ENCODE results near the gene TWNK. TPM values are rescaled to one million over a fixed set of nuclear protein-coding genes. Genes with fewer than 3 reads are reported as not detected.

TWNK gene
- polyA plus RNA-seq, 2 of the 4 experiments (the other 2 are of a cell fraction), result 21.1 to 34.7 TPM

GRCh38 chr10:101043363-101043707 lies 56.0 kb downstream of the TWNK start:
- 47% methylated on average over 2 of the region's 2 CpGs for WGBS (ENCODE audit: missing lambda C conversion rate)
- no peak for DNase-seq (ENCODE audit: low read depth in 1 of 2, low spot score in 1 of 2)
- ATAC-seq, result peak in 1 of 2 experiments; percentile 1; a peak in 3 of 6 replicates
- FAIRE-seq, result no peak
- peak overlapping the region; percentile 78 for H3K4me2 ChIP-seq
- H3K27ac ChIP-seq, result peak overlapping the region; percentile 83 to 93
- peak overlapping the region; percentile 47 for H3K4me3 ChIP-seq
- H3K4me1 ChIP-seq, result peaks cover 24% of the 10 kb centered on the region
- ChIA-PET CTCF (interaction anchor here (0.6 to 59.3 kb wide), 12 partner anchors 10 to 527 kb away, joined by 3 to 2364 read pairs (median 7); partner anchors contain the start of genes KAZALD1, LZTS2, PDZD7 and SFXN3), POLR2A (interaction anchor here (0.5 to 3.4 kb wide), 12 partner anchors 9 to 170 kb away, joined by 3 to 39 read pairs (median 4); partner anchors contain the start of genes KAZALD1, PDZD7 and SFXN3)
- no peaks in the 10 kb centered on the region for H3K9me3 ChIP-seq
- no peak for TF ChIP-seq EHMT2 (IDR thresholded peaks at IDR 0.05; ENCODE audit: low read depth)
- no peak for TF ChIP-seq ZFP36 (IDR thresholded peaks at IDR 0.05; ENCODE audit: borderline replicate concordance, partially characterized antibody)
- TF ChIP-seq JUN (IDR thresholded peaks at IDR 0.05), result 0 out of 5 replicates have a peak, but pooled peaks of 1 of the 2 experiments have one; percentile 28

Small RNA genes lying within 50 kb of the gene (small RNA-seq; reads per million reads assigned to genes)
- 0 to 0.97 (median 0) reads per million in 6 experiments for gene MIR608

Other genes with a start within 250 kb of the TWNK start
- gene PAX2, start 242.0 kb upstream of the TWNK start, polyA plus RNA-seq (2011; rRNA removed), result 0.05 and 0.06 TPM in 2 replicates
- gene PAX2, start 242.0 kb upstream of the TWNK start, polyA plus RNA-seq (2017; fragmentation: RNase III; extraction: RNeasy Plus Mini Kit Qiagen cat#74134 plus additional on column Dnase treatment), result 0.18 to 0.21 TPM (median 0.21 TPM) in 3 replicates
- 12.4 and 16.6 TPM in 2 replicates for gene SLF2, start 74.6 kb upstream of the TWNK start, polyA plus RNA-seq (2011; rRNA removed)
- gene SLF2, start 74.6 kb upstream of the TWNK start, polyA plus RNA-seq (2017; fragmentation: RNase III; extraction: RNeasy Plus Mini Kit Qiagen cat#74134 plus additional on column Dnase treatment), result 12.3 to 13.6 TPM (median 13.0 TPM) in 3 replicates
- 17.4 and 31.1 TPM in 2 replicates for gene SEMA4G, start 18.0 kb upstream of the TWNK start, polyA plus RNA-seq (2011; rRNA removed)
- 10.2 to 13.5 TPM (median 13.3 TPM) in 3 replicates for gene SEMA4G, start 18.0 kb upstream of the TWNK start, polyA plus RNA-seq (2017; fragmentation: RNase III; extraction: RNeasy Plus Mini Kit Qiagen cat#74134 plus additional on column Dnase treatment)
- gene MRPL43, start within 50 bp of the TWNK start, polyA plus RNA-seq (2011; rRNA removed), result 76.3 and 77.4 TPM in 2 replicates
- 82.2 to 86.7 TPM (median 83.4 TPM) in 3 replicates for gene MRPL43, start within 50 bp of the TWNK start, polyA plus RNA-seq (2017; fragmentation: RNase III; extraction: RNeasy Plus Mini Kit Qiagen cat#74134 plus additional on column Dnase treatment)
- 13.8 and 15.7 TPM in 2 replicates for gene LZTS2, start 12.3 kb downstream of the TWNK start, polyA plus RNA-seq (2011; rRNA removed)
- 23.8 to 35.5 TPM (median 34.0 TPM) in 3 replicates for gene LZTS2, start 12.3 kb downstream of the TWNK start, polyA plus RNA-seq (2017; fragmentation: RNase III; extraction: RNeasy Plus Mini Kit Qiagen cat#74134 plus additional on column Dnase treatment)
- 0.20 and 0.21 TPM in 2 replicates for gene PDZD7, start 43.6 kb downstream of the TWNK start, polyA plus RNA-seq (2011; rRNA removed)
- 0.56 to 0.79 TPM (median 0.63 TPM) in 3 replicates for gene PDZD7, start 43.6 kb downstream of the TWNK start, polyA plus RNA-seq (2017; fragmentation: RNase III; extraction: RNeasy Plus Mini Kit Qiagen cat#74134 plus additional on column Dnase treatment)
- 33.7 and 42.1 TPM in 2 replicates for gene SFXN3, start 43.7 kb downstream of the TWNK start, polyA plus RNA-seq (2011; rRNA removed)
- 26.3 to 27.6 TPM (median 26.4 TPM) in 3 replicates for gene SFXN3, start 43.7 kb downstream of the TWNK start, polyA plus RNA-seq (2017; fragmentation: RNase III; extraction: RNeasy Plus Mini Kit Qiagen cat#74134 plus additional on column Dnase treatment)
- gene KAZALD1, start 74.4 kb downstream of the TWNK start, polyA plus RNA-seq (2011; rRNA removed), result 4.5 and 5.1 TPM in 2 replicates
- gene KAZALD1, start 74.4 kb downstream of the TWNK start, polyA plus RNA-seq (2017; fragmentation: RNase III; extraction: RNeasy Plus Mini Kit Qiagen cat#74134 plus additional on column Dnase treatment), result 2.5 to 4.3 TPM (median 2.9 TPM) in 3 replicates
- gene TLX1, start 143.8 kb downstream of the TWNK start, polyA plus RNA-seq (2011; rRNA removed), result 0.06 and 0.09 TPM in 2 replicates
- gene TLX1, start 143.8 kb downstream of the TWNK start, polyA plus RNA-seq (2017; fragmentation: RNase III; extraction: RNeasy Plus Mini Kit Qiagen cat#74134 plus additional on column Dnase treatment), result not detected in 3 replicates
- gene LBX1, start 241.9 kb downstream of the TWNK start, polyA plus RNA-seq (2011; rRNA removed), result not detected in 2 replicates
- gene LBX1, start 241.9 kb downstream of the TWNK start, polyA plus RNA-seq (2017; fragmentation: RNase III; extraction: RNeasy Plus Mini Kit Qiagen cat#74134 plus additional on column Dnase treatment), result not detected in 3 replicates

Measured in A549 (cell line).